DMS114 treated with DMSO at 0.1 percent for 48 hours (cell line): ENCODE data around the gene ANKRD16.
A peak's percentile ranks its signal among the peaks of the same experiment; 100 is the strongest.
"Not testable (repeated sequence)": the region's sequence is repeated elsewhere in the genome, so short reads cannot be mapped to it uniquely, and the experiment has no call there.

Source experiments
- DNase-seq: peaks from one replicate; lab custom pipeline; 2025; ENCODE audit not compliant: unreplicated experiment; lab: John Stamatoyannopoulos, UW

The ANKRD16 gene

DNA sequence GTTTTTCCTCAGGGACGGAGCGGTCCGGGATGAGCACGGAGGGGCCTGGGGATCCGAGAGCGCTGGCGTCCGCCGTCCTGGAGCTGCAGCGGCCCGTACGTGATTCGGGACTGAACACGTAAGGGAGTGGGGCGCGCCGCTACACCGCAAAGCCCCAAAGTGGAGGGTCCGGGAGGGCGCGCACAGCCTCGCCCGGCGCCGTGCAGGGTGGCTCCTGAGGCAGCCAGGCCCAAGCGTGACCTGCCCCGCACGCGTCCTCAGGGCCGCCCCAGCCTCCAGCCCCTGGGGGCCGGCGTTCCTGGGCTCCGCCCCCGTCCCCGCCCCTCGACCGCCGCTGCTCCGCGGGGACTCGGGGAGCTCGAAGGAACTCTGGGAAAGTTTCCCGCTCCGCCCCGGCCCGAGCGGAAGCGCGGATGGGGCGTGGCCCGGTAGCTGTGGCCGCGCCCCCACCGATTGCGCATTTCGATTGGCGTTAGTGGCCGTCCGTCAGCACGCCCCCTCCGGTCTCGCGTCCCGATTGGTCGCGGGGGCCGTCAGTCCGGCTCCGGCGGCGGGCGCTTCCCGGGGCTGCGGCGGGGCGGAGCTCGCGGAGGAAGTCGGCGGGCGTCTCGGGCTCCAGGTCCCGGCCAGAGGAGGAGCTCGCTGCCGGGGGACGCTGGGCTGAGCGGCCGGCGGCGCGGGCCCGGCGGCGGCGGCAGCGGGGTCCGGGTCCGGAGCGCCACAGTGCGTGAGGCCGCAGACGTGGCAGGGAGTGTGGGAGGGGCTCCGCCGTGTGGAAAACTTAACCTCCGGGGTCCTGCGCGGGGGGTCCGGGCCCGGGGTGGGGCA lies at the start of gene ANKRD16, which contains the start of gene FBH1:
Gene ANKRD16 (minus strand): TSS at position 270 of the 828 bp plus-strand sequence. CDS start 539 bp downstream, outside the sequence.
Gene FBH1 (plus strand): TSS at position 620 of the 828 bp plus-strand sequence. CDS start 103 bp downstream, at position 723.
- peak; percentile 92 for DNase-seq

DNA sequence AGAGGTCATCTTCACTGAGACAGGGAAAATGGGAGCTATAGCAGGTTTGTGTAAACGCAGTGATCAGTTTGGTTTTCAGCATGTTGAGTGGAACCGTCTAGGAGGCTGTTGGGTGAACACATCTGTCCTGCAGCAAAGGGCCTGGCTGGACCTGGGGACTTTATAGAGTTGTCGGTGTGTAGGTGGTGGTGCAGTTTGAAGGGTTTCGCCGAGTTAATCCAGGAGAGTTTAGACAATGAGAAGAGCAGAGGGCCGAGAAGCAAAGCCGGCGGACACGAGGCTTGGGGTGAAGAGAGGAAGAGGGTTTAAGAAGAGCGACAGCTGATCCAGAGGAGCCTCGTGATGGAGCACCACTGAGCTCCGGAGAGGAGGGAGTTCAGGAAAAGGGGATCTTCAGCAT lies 48.6 kb upstream of the ANKRD16 start:
- DNase-seq = no peak

DNA sequence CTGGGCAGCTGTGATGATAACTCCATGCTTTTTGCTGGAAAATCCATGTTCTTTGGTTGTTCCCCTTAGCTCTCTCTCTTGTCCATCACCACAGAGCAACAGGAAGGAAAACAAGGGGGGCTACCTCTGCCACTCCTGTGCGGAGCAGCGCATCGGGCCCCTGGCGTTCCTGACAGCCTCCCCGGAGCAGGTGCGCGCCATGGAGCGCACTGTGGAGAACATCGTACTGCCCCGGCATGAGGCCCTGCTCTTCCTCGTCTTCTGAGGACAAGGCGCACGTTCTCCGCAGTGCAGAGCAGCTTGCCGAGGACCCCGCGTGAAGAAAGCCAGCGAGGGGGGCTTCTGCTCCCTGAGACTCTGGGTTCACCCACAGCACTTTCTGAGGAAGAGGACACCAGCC lies 47.3 kb upstream of the ANKRD16 start:
- DNase-seq = no peak

DNA sequence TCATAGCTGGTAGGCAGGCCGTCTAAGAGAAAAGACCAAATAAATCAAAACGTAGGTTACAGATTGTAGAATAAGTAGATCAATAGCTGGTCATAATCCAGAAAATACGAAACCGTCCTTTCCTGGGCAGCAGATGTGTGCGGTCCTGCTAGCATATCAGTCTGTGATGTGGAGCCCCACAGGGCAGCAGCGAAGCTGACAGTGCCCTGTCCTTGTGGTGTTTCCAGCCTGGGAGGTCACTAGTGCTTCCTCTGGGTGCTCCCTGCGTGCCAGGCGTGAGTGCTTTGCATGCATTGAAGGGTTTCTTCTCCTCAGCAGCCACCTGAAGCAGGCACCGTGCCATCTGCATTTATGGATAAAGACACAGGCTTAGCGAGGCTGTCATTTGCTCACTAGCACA lies 45.9 kb upstream of the ANKRD16 start:
- DNase-seq = no peak

DNA sequence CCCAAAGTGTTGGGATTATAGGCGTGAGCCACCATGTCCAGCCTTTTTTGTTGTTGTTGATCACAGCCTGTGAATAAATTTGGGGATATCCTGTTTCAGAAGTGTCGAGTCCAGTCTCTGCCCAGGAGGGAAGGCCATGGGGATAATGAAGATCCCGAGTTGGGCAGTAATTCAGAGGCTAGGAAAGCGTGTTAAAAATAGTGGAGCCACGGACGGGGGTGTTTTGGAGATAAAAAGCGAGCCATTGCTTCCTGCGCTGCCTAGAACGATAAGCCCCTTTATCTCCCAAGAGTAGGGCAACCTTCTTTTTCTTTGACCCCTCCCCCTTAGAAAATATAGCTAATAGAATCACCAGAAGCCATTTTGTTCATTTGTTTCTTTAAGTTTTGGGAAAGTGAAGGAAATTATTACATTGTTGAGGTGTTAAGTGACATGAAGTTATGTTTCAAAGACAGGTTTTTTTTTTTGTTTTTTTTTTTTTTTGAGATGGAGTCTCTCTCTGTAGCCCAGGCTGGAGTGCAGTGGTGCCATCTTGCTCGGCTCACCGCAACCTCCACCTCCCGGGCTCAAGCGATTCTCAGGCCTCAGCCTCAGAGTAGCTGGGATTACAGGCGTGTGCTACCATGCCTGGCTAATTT lies 44.3 kb upstream of the ANKRD16 start:
- no peak for DNase-seq

DNA sequence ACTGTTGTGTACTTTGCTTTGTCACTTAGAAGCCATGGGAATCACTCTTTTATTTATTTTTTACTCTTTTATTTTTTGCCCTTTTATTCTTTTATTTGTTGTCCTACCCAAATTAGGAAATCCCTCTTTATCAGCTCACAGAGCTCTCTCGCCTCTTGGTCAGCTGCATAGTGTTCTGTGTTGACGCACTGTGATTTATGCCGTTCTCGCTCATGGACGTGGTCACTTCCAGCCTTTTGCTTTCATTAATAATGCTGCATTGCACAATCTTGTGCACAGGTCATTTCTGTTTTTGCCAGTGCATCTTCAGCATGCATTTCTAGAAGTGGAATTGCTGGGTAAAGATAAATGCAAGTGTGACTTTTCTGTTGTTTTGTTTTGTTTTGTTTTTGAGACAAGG lies 42.7 kb upstream of the ANKRD16 start:
- no peak for DNase-seq

DNA sequence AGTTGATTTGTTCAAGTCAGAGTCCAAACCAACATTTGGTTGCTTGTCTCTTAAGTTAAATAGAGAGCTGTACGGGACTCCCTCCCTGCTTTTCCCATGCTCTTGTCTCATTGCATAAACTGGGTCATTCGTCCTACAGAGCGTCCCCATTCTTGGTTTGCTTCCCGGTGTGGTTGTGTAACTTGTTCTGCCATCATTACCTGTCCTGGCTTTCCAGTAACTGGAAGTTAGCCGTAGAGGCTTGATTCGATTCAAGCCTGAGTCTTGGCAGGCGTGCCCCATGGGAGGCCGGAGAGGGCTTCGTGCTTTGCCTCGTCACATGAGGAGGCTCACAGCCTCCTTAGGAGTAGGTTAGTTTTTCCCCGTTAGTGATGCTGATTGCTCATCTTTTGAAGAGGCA lies 40.6 kb upstream of the ANKRD16 start:
- no peak for DNase-seq

DNA sequence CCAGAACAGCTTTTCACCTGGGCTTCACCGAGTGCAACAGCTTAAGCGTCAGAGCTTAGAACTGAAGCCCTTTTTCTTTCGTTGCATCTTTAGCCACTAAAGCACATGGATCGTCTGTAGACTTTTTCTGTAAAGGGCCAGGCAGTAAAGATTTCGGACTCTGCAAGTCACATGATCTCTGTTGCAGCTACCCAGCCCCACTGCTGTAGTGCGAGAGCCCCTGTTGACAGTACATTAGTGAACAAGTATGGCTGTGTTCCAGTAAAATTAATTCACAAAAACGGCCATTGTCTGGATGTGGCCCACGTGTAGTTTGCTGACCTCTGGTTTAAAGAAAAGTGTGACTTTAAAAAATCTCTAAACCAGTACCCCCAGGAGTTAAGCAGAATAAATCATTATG lies 39.7 kb upstream of the ANKRD16 start:
- DNase-seq = no peak

DNA sequence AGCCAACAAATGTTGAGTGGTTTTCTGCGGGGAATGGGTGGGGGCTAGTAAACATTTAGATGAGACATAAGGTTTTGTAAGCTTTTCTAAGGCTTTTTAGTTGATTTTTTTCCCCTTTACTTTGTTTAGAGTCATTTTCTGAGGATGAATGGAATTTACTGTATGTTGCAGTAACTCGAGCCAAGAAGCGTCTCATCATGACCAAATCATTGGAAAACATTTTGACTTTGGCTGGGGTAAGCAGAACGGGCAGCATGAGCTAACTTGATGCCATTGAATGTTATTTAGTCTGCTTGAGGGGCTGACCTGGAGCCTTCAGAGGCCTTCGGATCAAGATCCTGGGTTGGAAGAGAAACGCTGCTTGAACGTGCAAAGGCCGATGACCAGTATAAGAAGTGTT lies 37.6 kb upstream of the ANKRD16 start:
- DNase-seq = no peak

DNA sequence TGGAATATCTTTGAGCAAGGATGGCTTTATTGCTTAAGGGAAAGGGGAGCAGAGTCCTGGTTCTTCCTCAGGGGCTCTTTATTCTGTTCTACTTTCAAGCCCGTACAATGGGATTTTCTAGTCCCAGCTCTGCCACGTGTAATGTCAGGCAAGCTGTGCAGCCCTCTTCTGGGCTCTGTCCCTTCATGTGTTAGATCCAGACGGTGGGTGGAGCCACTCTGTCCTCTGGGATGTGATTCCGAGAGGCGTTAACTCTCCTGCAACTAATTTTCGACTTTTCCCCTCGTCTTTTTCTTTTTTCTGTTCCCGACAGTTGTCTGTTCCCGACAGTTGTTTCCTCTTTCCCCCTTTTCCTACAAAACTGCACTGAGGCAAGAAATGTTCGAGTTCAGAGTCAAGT lies 35.2 kb upstream of the ANKRD16 start:
- DNase-seq = no peak

DNA sequence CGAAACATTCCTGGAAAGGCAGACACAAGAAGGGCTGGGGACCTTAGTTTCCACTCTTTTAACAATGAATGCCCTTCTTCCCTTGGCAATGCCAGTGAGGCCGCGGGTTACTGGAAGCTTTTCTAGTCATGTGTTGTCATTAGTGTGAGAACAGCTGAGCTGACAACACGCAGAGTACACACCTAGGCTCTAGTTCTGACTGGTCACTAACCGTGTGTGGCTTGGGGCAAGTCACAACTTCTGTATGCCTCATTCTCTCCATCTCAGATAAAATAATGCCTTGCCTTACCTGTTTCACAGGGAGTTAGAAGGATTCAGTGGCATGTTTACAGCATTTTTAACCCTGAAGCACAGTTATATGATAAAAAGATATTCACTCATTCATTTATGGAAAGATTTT lies 32.1 kb upstream of the ANKRD16 start:
- no peak for DNase-seq

DNA sequence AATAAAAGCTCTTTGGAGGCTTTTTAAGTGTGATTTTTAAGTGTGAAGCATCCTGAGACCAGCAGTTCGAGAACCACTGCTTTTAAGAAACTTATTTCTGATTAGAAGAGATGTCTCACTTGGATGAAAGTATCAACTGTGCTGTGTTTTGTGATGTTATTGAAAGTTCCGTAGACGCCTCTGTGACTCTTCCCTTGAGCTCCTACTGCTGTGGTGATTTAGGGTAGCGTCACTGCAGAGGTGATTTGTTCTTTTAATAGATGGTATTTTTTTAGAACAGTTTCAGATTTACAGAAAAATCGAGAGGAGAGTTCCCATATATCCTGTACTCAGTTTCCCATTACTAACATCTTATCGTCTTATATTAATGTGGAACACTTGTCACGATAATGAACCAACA lies 29.9 kb upstream of the ANKRD16 start:
- no peak for DNase-seq

DNA sequence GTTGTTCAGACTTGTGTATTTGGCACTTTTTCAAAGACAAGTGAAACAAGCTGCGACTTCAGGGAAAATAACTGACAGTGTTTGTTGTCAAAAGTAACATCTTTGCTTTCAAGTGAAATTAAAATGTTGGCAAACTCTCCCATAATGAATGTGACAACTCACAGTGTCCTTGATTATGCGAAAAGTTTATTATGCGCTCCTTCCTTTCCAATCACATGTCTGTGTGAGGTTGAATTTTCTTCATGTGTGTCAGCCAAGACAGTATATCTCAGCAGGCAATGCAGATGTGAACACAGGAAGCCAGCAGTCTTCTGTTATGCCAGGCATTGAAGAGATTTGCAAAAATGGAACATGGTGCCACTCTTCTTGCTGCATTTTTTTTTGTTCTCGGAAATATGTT lies 29.1 kb upstream of the ANKRD16 start:
- no peak for DNase-seq

DNA sequence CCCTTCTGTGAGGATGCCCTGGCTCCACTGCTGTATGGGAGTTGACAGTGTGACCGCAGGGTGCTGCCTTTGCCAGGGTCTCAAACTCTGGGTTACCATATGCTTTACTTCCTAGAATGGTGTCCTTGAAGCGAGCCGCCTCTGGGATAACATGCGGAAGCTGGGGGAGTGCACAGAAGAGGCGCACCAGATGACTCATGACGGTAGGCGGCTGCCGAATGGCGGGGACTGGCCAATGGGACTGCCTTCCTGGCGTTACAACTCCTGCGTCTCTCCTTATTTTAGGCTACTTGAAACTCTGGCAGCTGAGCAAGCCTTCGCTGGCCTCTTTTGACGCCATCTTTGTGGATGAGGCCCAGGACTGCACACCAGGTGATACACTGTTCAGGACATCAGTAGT lies 27.6 kb upstream of the ANKRD16 start:
- no peak for DNase-seq

DNA sequence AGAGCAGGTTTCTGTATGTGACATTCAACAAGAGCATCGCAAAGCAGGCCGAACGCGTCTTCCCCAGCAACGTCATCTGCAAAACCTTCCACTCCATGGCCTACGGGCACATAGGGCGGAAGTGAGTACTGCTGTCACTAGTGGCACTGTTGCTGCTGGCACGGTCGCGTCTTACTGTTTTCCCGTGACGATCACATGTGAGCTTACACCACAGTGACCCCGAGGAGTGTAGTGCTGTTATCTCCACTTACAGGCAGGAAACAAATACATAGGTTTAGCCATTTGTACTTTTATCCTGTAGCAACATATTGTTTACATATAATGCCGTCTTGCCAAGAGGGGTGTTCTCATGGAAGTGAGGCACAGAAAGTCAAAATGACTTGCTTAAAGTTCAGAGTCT lies 25.8 kb upstream of the ANKRD16 start:
- no peak for DNase-seq

DNA sequence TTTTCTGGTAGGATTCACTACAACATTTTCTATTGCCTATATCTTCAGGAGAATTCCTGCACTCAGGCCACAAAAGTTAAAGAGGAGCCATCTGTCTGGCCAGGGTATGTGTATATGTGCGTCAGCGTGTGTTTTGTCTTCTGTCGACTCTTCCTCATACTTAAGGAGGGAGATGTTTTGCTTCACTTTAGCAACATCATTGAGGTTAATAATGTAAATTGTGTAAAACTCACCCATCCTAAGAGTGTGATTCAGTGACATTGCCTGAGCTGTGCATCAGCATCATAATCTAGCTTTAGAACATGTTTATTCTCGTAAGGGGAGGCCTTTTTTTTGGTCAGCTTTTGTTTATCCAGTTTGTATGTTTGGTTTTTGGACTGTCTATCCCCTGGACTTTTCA lies 24.0 kb upstream of the ANKRD16 start:
- no peak for DNase-seq

DNA sequence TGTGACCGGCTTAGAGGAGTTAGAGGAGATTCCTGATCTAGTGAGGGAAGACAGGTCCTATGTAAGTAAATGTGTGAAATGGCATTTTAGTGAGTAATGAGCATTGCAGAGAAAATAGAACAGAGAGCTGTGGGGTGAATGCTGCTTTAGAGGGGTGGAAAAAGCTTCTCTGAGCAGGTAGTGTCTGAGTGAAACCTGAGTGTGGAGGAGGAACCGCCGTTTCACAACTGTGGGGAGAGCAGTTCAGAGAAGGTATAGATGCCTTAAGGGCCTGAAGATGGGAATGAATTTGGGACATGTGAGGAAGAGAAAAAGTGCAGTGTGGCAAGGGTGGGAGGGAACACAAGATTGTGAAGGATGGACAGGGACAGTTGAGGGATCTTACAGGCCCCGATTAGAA lies 22.0 kb upstream of the ANKRD16 start:
- DNase-seq = no peak

DNA sequence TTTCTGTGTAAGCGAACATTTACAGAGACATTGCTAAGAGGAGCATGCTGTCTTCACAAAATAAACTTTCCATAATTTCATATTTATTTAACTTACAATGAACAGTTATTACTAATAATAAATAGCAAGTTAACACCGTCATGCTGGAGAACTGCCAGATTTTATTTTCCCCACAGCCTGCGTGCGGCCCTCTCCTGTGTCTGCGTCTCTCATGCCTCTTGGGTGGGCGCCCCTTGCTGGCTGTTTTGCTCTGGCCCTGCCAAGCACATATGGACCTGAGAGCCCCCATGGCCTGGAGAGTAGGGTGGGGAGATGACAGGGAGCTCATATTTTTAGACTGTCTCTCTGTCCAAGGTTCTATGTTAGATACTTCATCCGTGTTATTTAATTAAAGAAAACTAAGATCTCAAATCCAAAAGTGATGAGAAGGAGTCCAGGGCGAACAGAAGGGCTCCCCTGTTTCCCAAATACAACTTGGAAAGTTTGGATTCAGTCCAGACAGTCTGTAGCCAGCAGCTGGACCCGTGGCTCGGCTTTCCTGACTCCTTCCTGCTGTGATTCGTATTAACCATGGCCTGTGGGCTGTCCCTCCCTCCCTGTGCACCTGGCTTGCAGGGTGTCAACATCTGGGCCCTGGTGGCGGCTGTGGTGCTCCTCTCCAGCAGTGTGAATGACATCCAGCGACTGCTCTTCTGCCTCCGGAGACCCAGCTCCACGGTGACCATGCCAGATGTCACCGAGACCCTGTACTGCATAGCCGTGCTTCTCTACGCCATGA lies 20.8 kb upstream of the ANKRD16 start:
- no peak for DNase-seq

DNA sequence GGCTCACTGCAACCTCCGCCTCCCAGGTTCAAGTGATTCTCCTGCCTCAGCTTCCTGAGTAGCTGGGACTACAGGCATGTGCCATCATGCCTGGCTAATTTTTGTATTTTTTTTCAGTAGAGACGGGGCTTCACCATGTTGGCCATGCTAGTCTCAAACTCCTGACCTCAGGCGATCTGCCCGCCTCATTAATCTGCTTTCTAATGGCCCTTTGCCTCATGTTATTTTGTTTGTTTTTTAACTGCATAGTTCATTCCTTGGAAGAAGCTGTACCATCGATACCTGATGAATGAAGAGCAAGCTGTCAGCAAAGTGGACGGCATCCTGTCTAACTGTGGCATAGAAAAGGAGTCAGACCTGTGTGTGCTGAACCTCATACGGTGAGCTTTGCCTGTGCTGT lies 19.0 kb upstream of the ANKRD16 start:
- not testable (repeated sequence) for DNase-seq

DNA sequence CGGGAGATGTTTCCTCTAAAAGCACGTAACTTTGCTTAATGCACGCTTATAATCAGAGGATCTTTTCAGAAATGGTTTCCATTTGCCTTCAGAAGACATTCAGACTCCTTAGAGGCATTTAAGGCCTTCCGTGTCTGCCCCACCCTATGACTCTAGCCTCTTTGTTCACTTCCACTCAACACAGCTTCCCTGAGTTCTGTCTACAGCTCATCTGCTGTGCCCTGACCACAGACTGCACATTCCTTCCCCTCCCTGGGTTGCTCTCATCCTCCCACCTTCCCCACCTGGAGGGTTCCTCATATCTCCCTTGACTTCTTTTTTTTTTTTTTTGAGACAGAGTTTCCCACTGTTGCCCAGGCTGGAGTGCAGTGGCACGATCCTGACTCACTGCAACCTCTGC lies 17.0 kb upstream of the ANKRD16 start:
- no peak for DNase-seq

DNA sequence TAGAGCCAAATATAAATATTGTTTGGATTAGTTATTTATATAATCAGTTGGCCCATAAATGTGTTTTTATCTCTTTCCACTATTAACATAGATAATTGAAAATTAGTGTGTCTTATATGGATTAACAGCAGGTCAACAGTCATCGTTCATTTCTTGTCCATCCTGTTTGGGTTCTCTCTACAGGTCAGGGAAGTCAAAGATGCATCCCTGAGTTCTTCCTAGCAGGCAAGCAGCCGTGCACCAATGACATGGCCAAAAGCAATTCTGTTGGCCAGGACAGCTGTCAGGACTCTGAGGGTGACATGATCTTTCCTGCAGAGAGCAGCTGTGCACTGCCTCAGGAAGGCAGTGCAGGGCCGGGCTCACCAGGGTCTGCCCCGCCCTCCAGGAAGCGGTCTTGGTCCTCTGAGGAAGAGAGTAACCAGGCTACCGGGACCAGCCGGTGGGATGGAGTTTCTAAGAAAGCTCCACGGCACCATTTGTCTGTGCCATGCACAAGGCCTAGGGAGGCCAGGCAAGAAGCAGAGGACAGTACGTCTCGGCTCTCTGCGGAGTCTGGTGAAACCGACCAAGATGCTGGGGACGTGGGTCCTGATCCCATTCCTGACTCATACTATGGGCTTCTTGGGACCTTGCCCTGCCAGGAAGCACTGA lies 16.3 kb upstream of the ANKRD16 start:
- no peak for DNase-seq
